Coronary artery (tissue), 2 donors: Measurements from ENCODE around the gene FOXP1.
"Not testable (repeated sequence)": the region's sequence is repeated elsewhere in the genome, so short reads cannot be mapped to it uniquely, and the experiment has no call there.

Experiments
- DNase-seq: peaks from one replicate; pipeline ENCODE4 v3.0.0-alpha.2; 2017; ENCODE audit warnings: low spot score
- H3K27ac ChIP-seq, 2 donors: fragments of 200-600 bp; sonication (generic); one replicate each; pipeline ENCODE4 v1.5.1; 2016 to 2019
- H3K4me3 ChIP-seq: fragments of 200-600 bp; sonication (generic); 2 replicates; pipeline ENCODE4 v1.5.1; 2016; ENCODE audit warnings: mild to moderate bottlenecking, moderate library complexity
- CTCF ChIP-seq: fragments of 200-600 bp; sonication (generic); IDR thresholded peaks from one replicate; pipeline ENCODE4 v1.5.1; 2019; ENCODE audit warnings: antibody characterized with exemption

FOXP1 gene

GRCh38 chr3:71536376-71536965 is 47.1 kb downstream of the FOXP1 start:
- DNase-seq, result no peak
- no peak for TF ChIP-seq CTCF
- Histone ChIP-seq H3K27ac (peak overlapping the region in 1 of 2 donors; percentile 32), H3K4me3 (no peak overlapping the region)

DNA sequence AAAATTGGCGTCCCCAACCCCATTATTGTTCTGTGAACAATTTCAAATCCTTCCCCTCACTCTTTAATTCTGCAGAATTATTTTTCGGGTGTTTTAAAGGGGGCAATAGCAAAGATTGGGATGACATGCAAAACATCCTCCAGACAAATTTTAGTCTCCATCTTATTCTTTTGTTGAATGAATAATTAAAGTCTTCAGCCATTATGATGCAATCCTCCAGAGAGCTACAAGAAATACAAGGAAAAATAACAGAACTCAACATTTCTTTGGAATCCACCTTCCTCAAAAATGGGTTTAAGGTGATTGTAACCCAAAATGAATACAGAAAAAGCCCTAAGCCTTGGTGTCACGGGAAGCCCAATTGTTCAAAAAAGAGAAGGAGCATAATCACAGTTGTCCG is 49.9 kb downstream of the FOXP1 start:
- Histone ChIP-seq H3K27ac (no peak overlapping the region), H3K4me3 (no peak overlapping the region)
- TF ChIP-seq CTCF, result no peak
- DNase-seq, result no peak

DNA sequence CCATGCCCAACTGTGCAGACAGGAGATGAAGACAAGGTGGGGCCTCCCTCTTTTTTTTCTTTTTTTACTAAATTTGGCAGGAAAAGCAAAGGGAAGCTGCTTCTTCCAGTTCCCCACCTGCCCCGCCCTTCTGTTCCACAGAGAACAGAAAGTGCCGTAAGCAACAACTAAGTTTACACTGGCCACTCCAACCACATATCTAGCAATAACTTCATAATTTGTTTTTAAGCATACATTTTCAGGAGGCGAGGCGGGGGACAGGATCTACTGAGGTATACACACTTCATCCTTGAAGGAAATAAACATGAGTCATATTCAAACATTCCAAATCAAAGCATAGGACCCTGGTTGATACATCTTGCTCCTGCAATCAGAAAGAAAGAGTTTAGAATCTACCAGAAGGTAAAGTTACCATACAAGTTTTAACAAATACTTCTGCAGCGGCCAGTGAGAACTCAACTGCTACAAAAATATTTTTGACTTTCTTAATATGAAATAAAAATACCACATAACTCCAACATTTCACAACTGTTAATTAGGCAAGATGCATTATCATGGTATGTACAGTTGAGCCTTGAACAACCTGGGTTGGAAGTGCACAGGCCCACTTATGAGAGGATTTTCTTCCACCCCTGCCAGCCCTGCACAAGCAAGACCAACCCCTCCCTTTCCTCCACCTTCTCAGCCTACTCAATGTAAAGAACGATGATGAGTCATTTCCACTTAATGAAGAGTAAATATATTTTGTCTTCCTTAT is 50.7 kb downstream of the FOXP1 start:
- TF ChIP-seq CTCF, result no peak
- DNase-seq, result no peak
- H3K27ac ChIP-seq, result peak overlapping the region in 1 of 2 donors; percentile 58

DNA sequence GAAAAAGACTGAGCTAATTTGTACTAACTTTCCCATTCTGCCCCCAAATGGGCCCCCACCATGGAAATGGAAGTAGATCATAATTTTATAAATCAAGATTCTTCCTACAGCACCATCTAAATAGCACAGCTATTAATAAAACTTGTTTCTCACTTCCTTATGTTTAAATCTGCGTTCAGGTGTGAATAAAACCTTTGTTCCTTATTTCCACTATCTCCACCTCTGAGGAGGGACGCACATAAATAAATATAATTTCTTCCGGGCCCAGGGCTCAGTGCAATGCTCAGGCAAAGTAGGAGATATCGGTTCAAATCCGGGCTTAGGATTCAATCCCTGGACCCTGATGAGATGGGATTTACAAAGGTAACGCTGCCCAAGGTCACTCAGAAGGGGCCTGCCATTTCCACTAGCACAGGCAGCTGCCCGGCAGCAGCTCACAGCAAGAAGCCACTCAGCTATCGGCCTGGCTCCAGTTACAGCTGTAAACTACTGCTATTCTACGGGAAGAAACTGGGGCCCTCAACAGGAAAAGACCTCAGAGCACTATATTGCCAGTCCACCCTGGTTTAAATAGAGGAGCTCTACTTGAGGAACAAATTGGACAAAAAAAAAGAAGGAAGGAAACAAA is 52.5 kb downstream of the FOXP1 start:
- H3K4me3 ChIP-seq, result no peak overlapping the region
- TF ChIP-seq CTCF, result no peak
- no peak for DNase-seq
- H3K27ac ChIP-seq, result no peak overlapping the region

More for the DNA sequence above, 50.7 kb downstream of the FOXP1 start:
- H3K4me3 ChIP-seq, result no peak overlapping the region

DNA sequence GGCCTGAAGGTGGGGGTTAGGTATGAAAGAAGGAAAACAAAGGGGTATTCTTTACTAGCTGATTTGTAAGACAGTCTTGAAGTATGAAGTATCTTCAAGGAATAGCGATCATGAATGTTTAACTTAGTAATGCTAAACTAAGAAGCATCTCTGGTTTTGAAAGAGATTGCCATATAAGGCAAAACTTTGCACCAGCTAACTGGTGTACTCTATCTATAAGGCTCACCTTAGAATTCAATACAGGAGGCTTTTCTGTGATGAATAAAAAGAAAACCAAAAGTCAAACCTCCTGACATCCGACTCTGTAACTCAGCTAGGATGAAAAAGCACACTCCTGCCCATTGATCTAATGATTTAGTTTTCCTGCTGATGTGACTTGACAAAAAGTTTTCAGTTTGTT is 54.7 kb downstream of the FOXP1 start:
- TF ChIP-seq CTCF, result no peak
- Histone ChIP-seq H3K4me3 (no peak overlapping the region), H3K27ac (no peak overlapping the region)
- DNase-seq, result no peak

DNA sequence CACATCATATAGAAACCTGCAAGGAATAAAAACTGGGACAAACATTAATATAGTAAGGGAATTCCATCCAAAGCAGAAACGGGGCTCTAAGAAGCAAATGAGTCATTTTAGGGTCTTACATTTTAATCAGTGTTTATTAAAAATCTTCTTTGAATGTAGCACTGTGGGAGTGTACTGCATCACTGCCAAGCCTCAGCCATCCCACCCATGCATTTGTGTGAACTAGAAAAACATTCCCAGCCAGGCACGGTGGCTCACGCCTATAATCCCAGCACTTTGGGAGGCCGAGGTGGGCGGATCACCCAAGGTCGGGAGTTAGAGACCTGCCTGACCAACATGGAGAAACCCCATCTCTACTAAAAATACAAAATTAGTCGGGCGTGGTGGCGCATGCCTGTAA is 57.1 kb downstream of the FOXP1 start:
- not testable (repeated sequence) for DNase-seq, H3K4me3 ChIP-seq, H3K27ac ChIP-seq

DNA sequence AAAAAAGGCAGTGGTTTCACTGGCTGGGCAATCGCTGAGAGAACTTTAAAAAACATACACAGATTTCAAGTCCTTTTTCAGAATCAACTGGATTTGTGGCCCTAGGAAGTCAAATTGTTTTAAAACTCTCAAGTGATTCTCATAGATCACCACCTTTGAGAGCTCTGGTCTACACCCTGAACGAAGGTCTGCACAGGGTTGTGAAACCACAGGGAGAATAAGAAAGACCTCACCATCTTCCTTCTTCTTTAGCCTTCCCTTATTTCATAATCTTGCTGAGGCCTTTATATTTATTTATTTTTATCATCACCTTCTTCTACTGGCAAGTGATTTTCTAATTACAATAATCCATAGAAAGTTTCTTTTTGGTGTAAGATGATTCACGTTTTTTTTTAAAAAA is 58.1 kb downstream of the FOXP1 start:
- Histone ChIP-seq H3K4me3 (no peak overlapping the region), H3K27ac (no peak overlapping the region)
- TF ChIP-seq CTCF, result no peak
- no peak for DNase-seq
